ENCODE data around the gene CHAF1A. TPM values are rescaled to one million over a fixed set of nuclear protein-coding genes. Genes with fewer than 3 reads are reported as not detected.

Gene CHAF1A
- total and polyA plus RNA-seq, 3 experiments from 2014 or later: 5.8 to 69.5 (median 65.2) TPM

- CTCF ChIA-PET: interaction anchor here (0.8 to 1.3 kb wide), 2 partner anchors 10 to 40 kb away, joined by 3 read pairs; partner anchors contain the start of gene SH3GL1
- no peaks in the 10 kb centered on the region for H3K9me3 Mint-ChIP-seq
- Histone ChIP-seq H3K9me3 (ENCODE audit: low read length) (no peaks in the 10 kb centered on the region), H3K4me1 (ENCODE audit: insufficient read depth, low read length) (no peaks in the 10 kb centered on the region), H3K27ac (ENCODE audit: low read depth, low read length) (no peak overlapping the region), H3K36me3 (ENCODE audit: insufficient read depth, low read length) (no peaks in the 10 kb centered on the region), H3K4me3 (ENCODE audit: low read length) (no peak overlapping the region), H3K27me3 (ENCODE audit: insufficient read depth, low read length, poor library complexity, severe bottlenecking) (no peaks in the 10 kb centered on the region)
- no peaks in the 10 kb centered on the region for H3K4me1 Mint-ChIP-seq
- peaks cover 0 to 52% (median 0%) of the 10 kb centered on the region in 3 donors for H3K36me3 Mint-ChIP-seq
- DNase-seq: no peak
- POLR2A ChIA-PET: no interaction called here
- no peak overlapping the region for H3K4me3 Mint-ChIP-seq
- no peaks in the 10 kb centered on the region for H3K27me3 Mint-ChIP-seq
- no peak overlapping the region for H3K27ac Mint-ChIP-seq
Observed at GRCh38 chr19:4359627-4360000, 42.8 kb upstream of the CHAF1A start.

GRCh38 chr19:4360081-4360569 lies 42.3 kb upstream of the CHAF1A start:
- ChIA-PET CTCF (no interaction called here), POLR2A (no interaction called here)
- H3K4me1 ChIP-seq (ENCODE audit: insufficient read depth, low read length): no peaks in the 10 kb centered on the region
- H3K27ac ChIP-seq (ENCODE audit: low read depth, low read length): no peak overlapping the region
- no peaks in the 10 kb centered on the region for H3K9me3 ChIP-seq (ENCODE audit: low read length)
- H3K27me3 ChIP-seq (ENCODE audit: insufficient read depth, low read length, poor library complexity, severe bottlenecking): no peaks in the 10 kb centered on the region
- H3K27me3 Mint-ChIP-seq: no peaks in the 10 kb centered on the region
- no peaks in the 10 kb centered on the region for H3K4me1 Mint-ChIP-seq
- no peaks in the 10 kb centered on the region for H3K9me3 Mint-ChIP-seq
- H3K36me3 Mint-ChIP-seq: peaks cover 0 to 55% (median 0%) of the 10 kb centered on the region in 3 donors
- no peak overlapping the region for H3K4me3 Mint-ChIP-seq
- H3K4me3 ChIP-seq (ENCODE audit: low read length): no peak overlapping the region
- DNase-seq: no peak
- H3K36me3 ChIP-seq (ENCODE audit: insufficient read depth, low read length): no peaks in the 10 kb centered on the region
- peak overlapping the region in 2 of 8 donors; percentile 79 to 87 for H3K27ac Mint-ChIP-seq

GRCh38 chr19:4360641-4361151 lies 41.7 kb upstream of the CHAF1A start:
- Mint-ChIP-seq H3K27me3 (no peaks in the 10 kb centered on the region), H3K4me3 (no peak overlapping the region), H3K4me1 (no peaks in the 10 kb centered on the region), H3K27ac (peak overlapping the region in 3 of 8 donors; percentile 33 to 87 (median 79)), H3K9me3 (no peaks in the 10 kb centered on the region), H3K36me3 (peaks cover 0 to 59% (median 0%) of the 10 kb centered on the region in 3 donors)
- DNase-seq: no peak
- H3K27ac ChIP-seq (ENCODE audit: low read depth, low read length): no peak overlapping the region
- no peaks in the 10 kb centered on the region for H3K9me3 ChIP-seq (ENCODE audit: low read length)
- H3K4me1 ChIP-seq (ENCODE audit: insufficient read depth, low read length): no peaks in the 10 kb centered on the region
- no peaks in the 10 kb centered on the region for H3K27me3 ChIP-seq (ENCODE audit: insufficient read depth, low read length, poor library complexity, severe bottlenecking)
- H3K36me3 ChIP-seq (ENCODE audit: insufficient read depth, low read length): no peaks in the 10 kb centered on the region
- H3K4me3 ChIP-seq (ENCODE audit: low read length): no peak overlapping the region
- CTCF ChIA-PET: no interaction called here
- POLR2A ChIA-PET: no interaction called here

GRCh38 chr19:4361152-4362046 lies 41.0 kb upstream of the CHAF1A start:
- no peak overlapping the region for H3K4me3 ChIP-seq (ENCODE audit: low read length)
- H3K27ac ChIP-seq (ENCODE audit: low read depth, low read length): no peak overlapping the region
- Mint-ChIP-seq H3K27me3 (no peaks in the 10 kb centered on the region), H3K36me3 (peaks cover 0 to 60% (median 0%) of the 10 kb centered on the region in 3 donors), H3K4me3 (no peak overlapping the region), H3K4me1 (no peaks in the 10 kb centered on the region), H3K27ac (no peak overlapping the region), H3K9me3 (no peaks in the 10 kb centered on the region)
- no peaks in the 10 kb centered on the region for H3K4me1 ChIP-seq (ENCODE audit: insufficient read depth, low read length)
- peaks cover 5% of the 10 kb centered on the region for H3K36me3 ChIP-seq (ENCODE audit: insufficient read depth, low read length)
- DNase-seq: no peak
- CTCF ChIA-PET: interaction anchor here (1.2 to 2.6 kb wide), 2 partner anchors 9 to 95 kb away, joined by 3 to 14 read pairs; no protein-coding TSS in a partner anchor
- POLR2A ChIA-PET: no interaction called here
- H3K9me3 ChIP-seq (ENCODE audit: low read length): no peaks in the 10 kb centered on the region
- H3K27me3 ChIP-seq (ENCODE audit: insufficient read depth, low read length, poor library complexity, severe bottlenecking): no peaks in the 10 kb centered on the region

GRCh38 chr19:4362101-4362828 lies 40.2 kb upstream of the CHAF1A start:
- ChIA-PET POLR2A (no interaction called here), CTCF (interaction anchor here (0.9 to 2.6 kb wide), 3 partner anchors 9 to 95 kb away, joined by 3 to 14 read pairs (median 4); partner anchors contain the start of gene SH3GL1)
- H3K27ac ChIP-seq (ENCODE audit: low read depth, low read length): no peak overlapping the region
- H3K36me3 Mint-ChIP-seq: peaks cover 0 to 65% (median 0%) of the 10 kb centered on the region in 3 donors
- no peaks in the 10 kb centered on the region for H3K9me3 Mint-ChIP-seq
- no peaks in the 10 kb centered on the region for H3K9me3 ChIP-seq (ENCODE audit: low read length)
- H3K36me3 ChIP-seq (ENCODE audit: insufficient read depth, low read length): peaks cover 5% of the 10 kb centered on the region
- no peak overlapping the region for H3K4me3 ChIP-seq (ENCODE audit: low read length)
- no peaks in the 10 kb centered on the region for H3K27me3 Mint-ChIP-seq
- H3K27me3 ChIP-seq (ENCODE audit: insufficient read depth, low read length, poor library complexity, severe bottlenecking): no peaks in the 10 kb centered on the region
- no peak overlapping the region for H3K4me3 Mint-ChIP-seq
- H3K4me1 Mint-ChIP-seq: no peaks in the 10 kb centered on the region
- no peaks in the 10 kb centered on the region for H3K4me1 ChIP-seq (ENCODE audit: insufficient read depth, low read length)
- no peak overlapping the region for H3K27ac Mint-ChIP-seq
- DNase-seq: no peak

GRCh38 chr19:4362831-4363545 lies 39.5 kb upstream of the CHAF1A start:
- no peaks in the 10 kb centered on the region for H3K27me3 ChIP-seq (ENCODE audit: insufficient read depth, low read length, poor library complexity, severe bottlenecking)
- DNase-seq: no peak
- no peaks in the 10 kb centered on the region for H3K4me1 ChIP-seq (ENCODE audit: insufficient read depth, low read length)
- Mint-ChIP-seq H3K9me3 (no peaks in the 10 kb centered on the region), H3K27me3 (no peaks in the 10 kb centered on the region), H3K36me3 (peaks cover 0 to 70% (median 0%) of the 10 kb centered on the region in 3 donors), H3K4me3 (no peak overlapping the region), H3K4me1 (peaks cover 2 to 3% (median 3%) of the 10 kb centered on the region in 3 donors), H3K27ac (no peak overlapping the region)
- CTCF ChIA-PET: interaction anchor here (0.9 to 2.6 kb wide), 3 partner anchors 10 to 96 kb away, joined by 3 to 14 read pairs (median 4); partner anchors contain the start of gene SH3GL1
- H3K9me3 ChIP-seq (ENCODE audit: low read length): no peaks in the 10 kb centered on the region
- no peak overlapping the region for H3K4me3 ChIP-seq (ENCODE audit: low read length)
- no peak overlapping the region for H3K27ac ChIP-seq (ENCODE audit: low read depth, low read length)
- POLR2A ChIA-PET: no interaction called here
- peaks cover 5% of the 10 kb centered on the region for H3K36me3 ChIP-seq (ENCODE audit: insufficient read depth, low read length)

GRCh38 chr19:4363571-4364304 lies 38.7 kb upstream of the CHAF1A start:
- POLR2A ChIA-PET: no interaction called here
- Histone ChIP-seq H3K4me3 (ENCODE audit: low read length) (no peak overlapping the region), H3K36me3 (ENCODE audit: insufficient read depth, low read length) (peaks cover 5% of the 10 kb centered on the region), H3K4me1 (ENCODE audit: insufficient read depth, low read length) (peaks cover 6% of the 10 kb centered on the region), H3K27me3 (ENCODE audit: insufficient read depth, low read length, poor library complexity, severe bottlenecking) (no peaks in the 10 kb centered on the region), H3K9me3 (ENCODE audit: low read length) (no peaks in the 10 kb centered on the region), H3K27ac (ENCODE audit: low read depth, low read length) (no peak overlapping the region)
- DNase-seq: no peak
- H3K27ac Mint-ChIP-seq: no peak overlapping the region
- H3K9me3 Mint-ChIP-seq: no peaks in the 10 kb centered on the region
- H3K4me1 Mint-ChIP-seq: peaks cover 7 to 9% (median 8%) of the 10 kb centered on the region in 3 donors
- CTCF ChIA-PET: interaction anchor here (2.6 to 3.5 kb wide), 2 partner anchors 11 kb away, joined by 11 to 14 read pairs; no protein-coding TSS in a partner anchor
- peaks cover 0 to 66% (median 0%) of the 10 kb centered on the region in 3 donors for H3K36me3 Mint-ChIP-seq
- H3K27me3 Mint-ChIP-seq: no peaks in the 10 kb centered on the region
- H3K4me3 Mint-ChIP-seq: no peak overlapping the region

Data from CD8-positive, alpha-beta memory T cell (primary cell).